Stimulated activated CD8-positive, alpha-beta memory T cell treated with anti-CD3 and anti-CD28 coated beads, Interleukin-7, amount 100 ng/mL, for 1 hour (primary cell): ENCODE results near the gene CARMIL1.
A peak's percentile ranks its signal among the peaks of the same experiment; 100 is the strongest.

Experiments
- DNase-seq, 2 donors: peaks; one replicate each; pipeline ENCODE4 v3.0.0-alpha.2; 2020; ENCODE audit warnings: low read depth in 2 of 2

Gene CARMIL1

DNA sequence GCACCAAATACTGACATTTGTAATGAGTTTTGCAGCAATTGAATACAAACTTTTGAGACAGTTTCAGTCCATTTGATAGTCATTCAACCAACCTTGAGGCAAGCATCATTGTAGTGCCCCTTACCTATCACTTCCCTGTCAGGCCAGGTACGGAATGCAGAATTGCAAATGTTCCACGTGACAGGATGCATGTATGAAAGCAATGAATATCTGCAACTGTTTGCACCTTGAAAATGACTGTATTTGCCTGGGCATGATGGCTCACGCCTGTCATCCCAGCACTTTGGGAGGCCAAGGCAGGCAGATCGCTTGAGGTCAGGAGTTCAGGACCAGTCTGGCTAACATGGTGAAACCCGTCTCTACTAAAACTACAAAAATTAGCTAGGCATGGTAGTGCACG, 226.8 kb downstream of the CARMIL1 start:
- DNase-seq = no peak

DNA sequence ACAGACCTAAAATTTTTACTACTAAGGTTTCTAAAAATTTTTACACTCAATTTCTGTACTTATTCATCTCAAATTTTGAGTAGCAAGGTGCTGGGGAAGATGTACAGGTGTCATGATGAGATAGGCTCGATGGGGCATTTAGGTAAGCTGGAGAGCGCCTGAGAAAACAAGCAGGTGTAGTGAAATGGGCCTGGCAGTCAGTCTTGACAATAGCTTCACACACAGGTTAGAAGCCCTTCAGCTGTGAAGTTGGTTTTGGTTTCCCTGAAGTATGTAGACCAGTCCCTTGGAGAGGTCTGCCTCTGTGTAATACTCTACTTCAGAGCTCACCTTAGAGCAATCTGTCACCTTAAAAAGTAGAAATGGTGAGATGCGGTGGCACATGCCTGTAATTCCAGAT, 228.9 kb downstream of the CARMIL1 start:
- no peak for DNase-seq

- DNase-seq = no peak
These were observed 232.2 kb downstream of the CARMIL1 start for GRCh38 chr6:25511376-25511775.

DNA sequence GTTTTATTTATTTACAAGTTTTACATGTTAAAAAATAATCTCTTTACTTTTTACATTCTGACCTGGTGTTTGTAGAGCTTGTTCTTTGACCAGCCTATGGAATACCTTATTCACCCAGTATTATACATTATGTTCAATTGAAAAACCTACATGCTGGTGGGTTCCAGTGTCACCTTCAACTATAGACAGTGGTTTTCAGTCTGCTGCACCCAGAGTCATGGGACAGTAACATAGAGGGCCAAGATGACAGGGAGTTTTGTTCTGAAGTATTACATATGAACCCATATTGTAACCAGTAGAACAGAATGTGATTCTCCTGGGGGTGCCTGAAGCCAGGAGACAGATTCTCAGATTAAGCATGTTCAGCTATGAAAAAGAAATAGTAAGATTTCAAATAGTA, 233.4 kb downstream of the CARMIL1 start:
- no peak for DNase-seq

DNA sequence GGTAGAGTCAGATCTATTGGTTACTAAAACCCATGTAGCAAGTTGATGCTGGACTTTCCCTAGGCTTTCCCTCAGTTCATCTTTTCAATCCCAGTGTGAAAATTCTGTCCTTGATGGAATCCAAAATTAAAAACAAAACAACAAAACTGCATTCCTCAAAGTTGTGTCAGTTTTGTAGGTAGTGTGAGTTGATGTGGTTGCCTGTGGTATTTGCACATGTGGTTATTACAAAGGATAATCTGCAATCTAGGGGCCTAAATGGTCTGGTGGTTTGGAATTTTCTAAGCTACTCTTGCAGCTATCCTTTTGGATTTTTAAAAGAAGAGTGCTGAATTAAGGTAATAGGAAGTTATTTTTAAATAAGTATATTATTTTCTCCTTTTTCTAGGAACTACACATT, 240.7 kb downstream of the CARMIL1 start:
- no peak for DNase-seq

DNA sequence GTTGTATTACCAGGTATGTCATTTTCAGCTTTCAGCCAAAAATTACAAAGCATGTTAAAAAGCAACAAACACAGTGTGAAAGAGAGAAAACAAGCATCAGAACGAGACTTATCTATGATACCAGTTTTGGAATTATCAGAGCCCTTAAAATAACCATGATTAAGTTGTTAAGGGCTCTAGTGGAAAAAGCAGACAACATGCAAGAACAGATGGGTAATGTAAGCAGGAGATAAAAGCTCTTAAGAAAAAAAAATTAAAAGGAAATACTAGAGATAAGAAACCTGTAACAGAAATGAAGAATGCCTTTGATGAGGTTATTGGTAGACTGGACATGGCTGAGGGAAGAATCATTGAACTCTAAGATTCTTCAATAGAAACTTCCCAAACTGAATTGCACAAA, 245.4 kb downstream of the CARMIL1 start:
- DNase-seq = no peak

DNA sequence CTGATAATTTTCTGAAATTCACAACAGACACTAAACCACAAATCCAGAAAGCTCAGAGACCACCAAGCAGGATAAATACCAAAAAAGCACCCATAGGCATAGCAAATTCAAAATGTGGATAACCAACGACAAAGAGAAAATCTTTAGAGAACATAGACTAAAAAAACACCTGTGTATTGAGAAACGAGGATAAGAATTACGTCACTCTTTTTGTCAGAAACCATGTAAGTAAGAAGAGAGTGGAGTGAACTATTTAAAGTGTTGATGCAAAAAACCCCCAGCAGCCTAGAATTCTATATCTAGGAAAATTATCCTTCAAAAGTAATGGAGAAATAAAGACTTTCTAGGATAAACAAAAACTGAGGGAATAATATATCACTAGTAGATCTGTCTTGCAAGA, 245.9 kb downstream of the CARMIL1 start:
- no peak for DNase-seq

DNA sequence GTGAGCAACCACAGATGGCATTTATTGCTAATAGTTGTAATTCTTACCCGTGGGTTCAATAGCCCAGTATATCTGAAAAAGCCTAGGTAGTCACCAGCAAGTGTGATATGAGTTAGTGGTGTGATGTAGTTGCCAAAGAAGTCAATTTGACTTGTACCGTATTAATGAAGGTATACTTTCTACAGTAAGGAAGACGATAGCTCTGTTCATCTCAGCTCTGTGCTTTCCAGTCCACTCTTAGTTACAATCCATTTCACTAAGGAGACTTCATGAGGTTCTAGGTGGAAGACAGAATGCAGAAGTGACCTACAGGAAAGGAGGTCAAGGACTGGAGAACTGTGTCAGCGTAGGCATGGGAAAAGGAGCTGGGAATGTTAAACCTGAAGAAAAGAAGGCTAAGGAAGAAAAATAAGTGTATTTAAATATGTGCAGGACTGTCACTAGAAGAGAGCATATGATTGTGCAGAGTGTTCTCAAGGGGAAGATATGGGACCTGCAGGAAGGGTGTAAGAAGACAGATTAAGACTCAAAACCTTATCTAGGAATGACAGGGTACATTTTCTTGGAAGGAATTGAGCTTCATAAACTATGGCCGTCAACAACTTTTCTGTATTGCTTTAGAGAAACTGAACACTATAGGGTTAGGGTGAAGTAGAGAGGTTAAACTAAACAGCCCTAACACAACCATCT, 255.9 kb downstream of the CARMIL1 start:
- no peak for DNase-seq

GRCh38 chr6:25535632-25536225, 256.6 kb downstream of the CARMIL1 start:
- DNase-seq = no peak

- DNase-seq = no peak
These were observed 257.6 kb downstream of the CARMIL1 start for GRCh38 chr6:25536781-25537180.

DNA sequence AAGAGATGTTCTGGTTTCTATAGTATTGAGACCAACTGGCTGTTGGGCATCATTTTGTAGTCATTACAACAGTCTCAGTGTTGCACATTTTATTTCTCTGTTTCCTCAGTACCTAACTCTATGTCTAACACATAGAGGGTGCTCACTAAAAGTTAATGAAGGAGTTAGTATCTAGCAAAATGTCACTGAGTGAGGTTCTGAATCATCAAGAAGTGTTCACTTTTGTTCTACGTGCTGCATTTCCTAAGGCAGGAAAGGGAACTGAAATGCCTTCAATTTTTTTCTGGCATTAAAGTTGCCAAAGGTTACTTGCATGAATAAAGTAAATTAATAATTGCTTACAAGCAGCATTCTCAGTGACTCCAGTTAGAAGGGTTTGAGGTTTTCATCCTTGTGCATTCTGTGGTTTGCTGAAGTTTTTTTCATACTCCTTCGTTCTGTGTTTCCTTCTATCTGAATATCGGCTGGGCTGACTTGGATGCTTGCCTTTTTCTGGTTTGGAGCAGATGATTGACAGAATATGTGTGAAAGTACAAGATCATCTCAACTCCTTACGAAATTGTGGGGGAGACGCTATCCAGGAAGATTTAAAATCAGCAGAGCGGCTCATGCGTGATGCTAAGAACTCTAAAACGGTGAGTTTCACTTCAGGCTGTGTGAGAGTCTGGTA, 258.3 kb downstream of the CARMIL1 start:
- DNase-seq = no peak

DNA sequence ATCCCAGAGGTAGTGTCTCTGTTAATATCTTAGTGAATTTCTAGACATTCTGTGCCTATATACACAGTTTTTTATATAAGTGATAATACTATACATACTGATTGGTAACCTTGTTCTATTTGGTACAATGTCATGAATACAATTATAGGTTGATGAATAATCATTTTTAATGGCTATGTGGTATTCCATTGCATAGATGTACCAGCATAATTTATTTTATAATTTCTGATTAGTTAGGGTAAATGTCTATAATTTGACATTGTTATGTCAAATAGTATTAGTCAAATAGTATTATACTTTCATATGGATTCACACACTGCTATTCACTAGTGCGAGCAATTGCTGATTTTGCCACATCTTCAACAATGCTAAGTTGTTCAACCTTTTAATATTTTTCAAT, 262.1 kb downstream of the CARMIL1 start:
- no peak for DNase-seq

GRCh38 chr6:25542984-25543910, 264.1 kb downstream of the CARMIL1 start:
- DNase-seq = no peak

GRCh38 chr6:25544833-25545232, 265.7 kb downstream of the CARMIL1 start:
- DNase-seq = no peak

GRCh38 chr6:25547797-25548196, 268.6 kb downstream of the CARMIL1 start:
- no peak for DNase-seq

DNA sequence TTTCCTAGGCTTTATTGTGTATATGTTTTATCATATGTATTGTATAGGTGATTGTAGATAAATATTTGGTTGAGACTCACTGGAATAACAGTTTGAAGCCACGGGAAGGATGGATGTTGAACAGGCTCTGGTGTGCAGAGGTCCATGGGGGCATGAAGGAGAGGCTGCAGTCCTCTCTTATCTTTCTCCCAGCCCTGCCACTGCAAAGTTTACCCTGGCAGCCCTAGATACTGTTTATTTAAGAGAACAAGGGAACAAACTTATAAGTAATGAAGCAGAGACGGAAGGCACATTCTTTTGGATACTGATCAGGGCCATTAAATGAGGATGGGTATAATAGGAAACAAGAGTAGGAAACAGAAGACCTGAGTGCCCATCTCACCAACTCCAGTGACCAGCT, 269.3 kb downstream of the CARMIL1 start:
- no peak for DNase-seq

DNA sequence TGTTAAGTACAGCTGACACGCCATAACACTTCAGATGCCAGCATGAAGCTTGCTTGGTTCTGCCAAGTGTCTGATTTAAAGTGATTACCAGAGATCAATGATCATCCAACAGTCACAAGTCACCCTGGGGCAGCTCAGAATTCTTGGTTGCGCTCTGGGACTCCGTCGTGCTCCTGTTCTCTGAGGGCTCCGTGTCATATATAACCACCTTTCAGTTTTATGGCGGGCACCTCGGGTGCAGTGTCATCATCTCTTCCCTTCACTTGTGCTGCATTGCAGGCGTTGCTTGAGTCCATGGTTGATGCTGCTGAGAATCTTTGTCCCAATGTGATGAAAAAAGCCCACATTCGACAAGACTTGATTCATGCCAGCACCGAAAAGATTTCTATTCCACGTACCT, 271.5 kb downstream of the CARMIL1 start:
- no peak for DNase-seq

GRCh38 chr6:25553502-25553901, 274.3 kb downstream of the CARMIL1 start:
- no peak for DNase-seq

- no peak for DNase-seq
These were observed 276.0 kb downstream of the CARMIL1 start for GRCh38 chr6:25555188-25555587.

DNA sequence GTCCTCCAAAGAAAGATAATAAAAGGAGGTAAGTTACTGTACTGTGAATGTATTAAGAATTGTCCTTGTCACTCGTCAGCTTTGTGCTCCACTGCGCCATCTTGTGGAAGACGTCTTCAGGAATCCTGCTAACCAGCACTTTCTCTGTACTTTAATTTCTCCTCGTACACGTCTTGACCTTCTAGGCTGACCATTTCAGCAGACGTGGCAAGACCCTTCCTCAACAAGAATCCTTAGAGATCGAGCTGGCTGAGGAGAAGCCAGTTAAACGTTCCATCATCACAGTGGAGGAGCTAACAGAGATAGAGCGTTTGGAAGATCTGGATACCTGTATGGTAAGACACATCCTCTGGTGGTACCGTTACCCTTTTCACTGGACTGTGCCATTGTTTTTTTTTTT, 277.3 kb downstream of the CARMIL1 start:
- DNase-seq = peak; percentile 43 to 67

- no peak for DNase-seq
These were observed 279.1 kb downstream of the CARMIL1 start for GRCh38 chr6:25558155-25558817.

- DNase-seq = no peak
These were observed 281.7 kb downstream of the CARMIL1 start for GRCh38 chr6:25560865-25561264.
